ENCODE data around the gene NTSR1. TPM values are rescaled to one million over a fixed set of nuclear protein-coding genes. Genes with fewer than 3 reads are reported as not detected.

NTSR1 gene
- total RNA-seq, 1 donor from 2014 or later: 0.24 TPM

GRCh38 chr20:62715201-62715600 lies 6.6 kb downstream of the NTSR1 start:
- no peak for TF ChIP-seq CTCF (conservative IDR thresholded peaks at IDR 0.05)
- Mint-ChIP-seq H3K4me1 (ENCODE audit: unreplicated experiment) (peaks cover 6% of the 10 kb centered on the region), H3K9me3 (peaks cover 7% of the 10 kb centered on the region), H3K36me3 (no peaks in the 10 kb centered on the region), H3K27me3 (peaks cover 64% of the 10 kb centered on the region), H3K4me3 (no peak overlapping the region), H3K27ac (no peak overlapping the region)
- DNase-seq (ENCODE audit: extremely low spot score, unreplicated experiment): no peak

- H3K36me3 Mint-ChIP-seq: no peaks in the 10 kb centered on the region
- H3K27ac Mint-ChIP-seq: no peak overlapping the region
- H3K9me3 Mint-ChIP-seq: peaks cover 14% of the 10 kb centered on the region
- TF ChIP-seq CTCF (conservative IDR thresholded peaks at IDR 0.05): no peak
- DNase-seq (ENCODE audit: extremely low spot score, unreplicated experiment): no peak
- H3K4me1 Mint-ChIP-seq (ENCODE audit: unreplicated experiment): peaks cover 6% of the 10 kb centered on the region
- H3K27me3 Mint-ChIP-seq: peaks cover 62% of the 10 kb centered on the region
- no peak overlapping the region for H3K4me3 Mint-ChIP-seq
Observed at GRCh38 chr20:62716198-62716940, 7.7 kb downstream of the NTSR1 start.

GRCh38 chr20:62716941-62717310 lies 8.3 kb downstream of the NTSR1 start:
- H3K9me3 Mint-ChIP-seq: peaks cover 20% of the 10 kb centered on the region
- H3K27me3 Mint-ChIP-seq: peaks cover 62% of the 10 kb centered on the region
- H3K27ac Mint-ChIP-seq: no peak overlapping the region
- H3K36me3 Mint-ChIP-seq: peaks cover 4% of the 10 kb centered on the region
- TF ChIP-seq CTCF (conservative IDR thresholded peaks at IDR 0.05): no peak
- DNase-seq (ENCODE audit: extremely low spot score, unreplicated experiment): no peak
- H3K4me3 Mint-ChIP-seq: no peak overlapping the region
- H3K4me1 Mint-ChIP-seq (ENCODE audit: unreplicated experiment): peaks cover 6% of the 10 kb centered on the region

GRCh38 chr20:62717933-62718332 lies 9.3 kb downstream of the NTSR1 start:
- Mint-ChIP-seq H3K4me3 (no peak overlapping the region), H3K27ac (no peak overlapping the region), H3K36me3 (peaks cover 4% of the 10 kb centered on the region), H3K4me1 (ENCODE audit: unreplicated experiment) (peaks cover 6% of the 10 kb centered on the region), H3K9me3 (peaks cover 20% of the 10 kb centered on the region), H3K27me3 (peaks cover 66% of the 10 kb centered on the region)
- no peak for TF ChIP-seq CTCF (conservative IDR thresholded peaks at IDR 0.05)
- DNase-seq (ENCODE audit: extremely low spot score, unreplicated experiment): no peak

GRCh38 chr20:62718546-62718945 lies 9.9 kb downstream of the NTSR1 start:
- no peak for TF ChIP-seq CTCF (conservative IDR thresholded peaks at IDR 0.05)
- peaks cover 6% of the 10 kb centered on the region for H3K4me1 Mint-ChIP-seq (ENCODE audit: unreplicated experiment)
- DNase-seq (ENCODE audit: extremely low spot score, unreplicated experiment): no peak
- peaks cover 20% of the 10 kb centered on the region for H3K9me3 Mint-ChIP-seq
- H3K4me3 Mint-ChIP-seq: no peak overlapping the region
- H3K27ac Mint-ChIP-seq: no peak overlapping the region
- H3K36me3 Mint-ChIP-seq: peaks cover 4% of the 10 kb centered on the region
- peaks cover 66% of the 10 kb centered on the region for H3K27me3 Mint-ChIP-seq

All from type B pancreatic cell (in vitro differentiated cells).